NB4 (cell line): Measurements from ENCODE around the gene PPP1R13L.

ENCODE experiments used
- DNase-seq: peaks from one replicate; pipeline ENCODE4 v3.0.0; 2010; ENCODE audit warnings: low read depth
- H3K4me3 ChIP-seq: one replicate; pipeline ENCODE4 v1.5.1; 2011; ENCODE audit warnings: mild to moderate bottlenecking, low read depth, low read length, moderate library complexity
- CTCF ChIP-seq: IDR thresholded peaks from one replicate; pipeline ENCODE4 v1.5.1; 2012; ENCODE audit warnings: low read depth, low read length
- MAX ChIP-seq: IDR thresholded peaks from 2 replicates; pipeline ENCODE4 v1.6.1; 2011; ENCODE audit warnings: low read depth, low read length
- MYC ChIP-seq: IDR thresholded peaks from 2 replicates; pipeline ENCODE4 v1.6.1; 2011; ENCODE audit warnings: low read depth, low read length
- POLR2A ChIP-seq: IDR thresholded peaks from 2 replicates; pipeline ENCODE4 v1.6.1; 2011; ENCODE audit warnings: mild to moderate bottlenecking; ENCODE audit not compliant: insufficient read length; ENCODE audit errors: extremely low read depth

Gene PPP1R13L

GRCh38 chr19:45423589-45424190, 18.8 kb upstream of the PPP1R13L start, which contains the start of gene ERCC1:
ERCC1 (minus strand) TSS chr19:45423917; CDS start chr19:45423374, 543 bp downstream.
- H3K4me3 ChIP-seq: peak within 1 kb of the TSS; percentile 68
- TF ChIP-seq MYC (peak; percentile 74), CTCF (no peak), POLR2A (peak; percentile 81), MAX (peak; percentile 63)

GRCh38 chr19:45423033-45423588, 18.2 kb upstream of the PPP1R13L start:
- no peak for TF ChIP-seq CTCF
- no peak for TF ChIP-seq POLR2A
- TF ChIP-seq MAX: no peak
- TF ChIP-seq MYC: no peak
- no peak for DNase-seq
- peak overlapping the region; percentile 56 for H3K4me3 ChIP-seq

More at GRCh38 chr19:45423589-45424190, 18.8 kb upstream of the PPP1R13L start, which contains the start of gene ERCC1:
- DNase-seq: peak; percentile 94

GRCh38 chr19:45421947-45422498, 17.2 kb upstream of the PPP1R13L start:
- TF ChIP-seq CTCF: no peak
- no peak for TF ChIP-seq MAX
- no peak for TF ChIP-seq POLR2A
- TF ChIP-seq MYC: no peak
- DNase-seq: no peak
- no peak overlapping the region for H3K4me3 ChIP-seq

- no peak for DNase-seq
- no peak overlapping the region for H3K4me3 ChIP-seq
- TF ChIP-seq CTCF (no peak), MYC (no peak), POLR2A (no peak), MAX (no peak)
Measured at GRCh38 chr19:45420871-45421270, 16.0 kb upstream of the PPP1R13L start.

GRCh38 chr19:45420356-45420755, 15.5 kb upstream of the PPP1R13L start:
- TF ChIP-seq MAX (no peak), MYC (no peak), POLR2A (no peak), CTCF (no peak)
- H3K4me3 ChIP-seq: no peak overlapping the region
- no peak for DNase-seq
